Measurements from ENCODE around the gene C2CD4D. TPM values are rescaled to one million over a fixed set of nuclear protein-coding genes. Genes with fewer than 3 reads are reported as not detected.

Gene C2CD4D
- total and polyA plus RNA-seq, 2 of the 13 experiments (the other 11 are each of a cell fraction or from before 2014, with no cell fraction given), result not detected

GRCh38 chr1:151813271-151813977, 26.2 kb downstream of the C2CD4D start (continued):
- TF ChIP-seq HOMEZ (CRISPR knock-in tag; IDR thresholded peaks at IDR 0.05; ENCODE audit: low read depth) (no peak), CREB3 (CRISPR knock-in tag; IDR thresholded peaks at IDR 0.05) (no peak), HDAC6 (IDR thresholded peaks at IDR 0.05; ENCODE audit: low read depth, low read length) (no peak), TOE1 (CRISPR knock-in tag; IDR thresholded peaks at IDR 0.05) (no peak), GATA4 (IDR thresholded peaks at IDR 0.05; ENCODE audit: borderline replicate concordance, low read depth) (no peak), ZNF460 (CRISPR knock-in tag; IDR thresholded peaks at IDR 0.05; ENCODE audit: borderline replicate concordance) (no peak)

GRCh38 chr1:151811181-151811580, 28.4 kb downstream of the C2CD4D start:
- H3K36me3 ChIP-seq (replicated peaks in 1 of 2; ENCODE audit: control insufficient read depth in 1 of 2, insufficient read depth in 2 of 2, low read length in 2 of 2), result no peaks in the 10 kb centered on the region
- no peak for TF ChIP-seq HMGXB3 (CRISPR knock-in tag; IDR thresholded peaks at IDR 0.05; ENCODE audit: borderline replicate concordance)
- no peak for TF ChIP-seq ONECUT2 (CRISPR knock-in tag; IDR thresholded peaks at IDR 0.05)
- no peak for TF ChIP-seq TBL1XR1 (IDR thresholded peaks at IDR 0.05; ENCODE audit: borderline replicate concordance, low read length, partially characterized antibody)
- TF ChIP-seq NFRKB (IDR thresholded peaks at IDR 0.05), result no peak
- no peak for TF ChIP-seq ZNF839 (CRISPR knock-in tag; IDR thresholded peaks at IDR 0.05; ENCODE audit: borderline replicate concordance)
- no peak for TF ChIP-seq U2AF2 (IDR thresholded peaks at IDR 0.05; ENCODE audit: low read depth, low read length)
- no peak for TF ChIP-seq ZNF569 (CRISPR knock-in tag; IDR thresholded peaks at IDR 0.05; ENCODE audit: borderline replicate concordance)
- TF ChIP-seq FOXK2 (IDR thresholded peaks at IDR 0.05), result no peak
- no peak for TF ChIP-seq ZNF296 (CRISPR knock-in tag; conservative IDR thresholded peaks at IDR 0.05)
- no peak for TF ChIP-seq ZNF879 (CRISPR knock-in tag; IDR thresholded peaks at IDR 0.05)

More at GRCh38 chr1:151811181-151811580, 28.4 kb downstream of the C2CD4D start:
- no peaks in the 10 kb centered on the region for H4K20me1 ChIP-seq (ENCODE audit: insufficient read depth, low read length)
- H3K79me2 ChIP-seq (ENCODE audit: insufficient read depth, low read length), result no peaks in the 10 kb centered on the region
- no peak overlapping the region for H3K27ac ChIP-seq (ENCODE audit: extremely low read length, insufficient read depth, low read length)
- H2AFZ ChIP-seq (ENCODE audit: low read length), result no peak overlapping the region
- H3K4me3 ChIP-seq (replicated peaks in 1 of 3; ENCODE audit: insufficient read depth in 1 of 3, low read depth in 2 of 3, low read length in 3 of 3), result no peak overlapping the region
- H3K9me3 ChIP-seq (ENCODE audit: low read length), result no peaks in the 10 kb centered on the region
- no peak for FAIRE-seq
- ChIA-PET CTCF (ENCODE audit: low intra/inter-chr PET ratio, low total read pairs) (no interaction called here), POLR2A (interaction anchor here (1.5 kb wide), 1 partner anchor 48 kb away, joined by 5 read pairs; the partner anchor contains the start of gene MRPL9)
- 94% methylated on average over 9 of the region's 9 CpGs for WGBS (ENCODE audit: low lambda C conversion rate)
- BruUV-seq (replicated peaks), result no TSS peak
- no peak for ATAC-seq
- no peaks in the 10 kb centered on the region for H3K27me3 ChIP-seq (ENCODE audit: control insufficient read depth in 1 of 2, insufficient read depth in 2 of 2, low read length in 2 of 2)
- H3K4me1 ChIP-seq (ENCODE audit: insufficient read depth, low read length), result peaks cover 11% of the 10 kb centered on the region; the same call in 1 of the 2 replicates
- intact Hi-C loops (cut with micrococcal nuclease; ENCODE audit: unreplicated experiment), result no loop called here
- no peak for DNase-seq (ENCODE audit: low spot score)
- in situ Hi-C loops (cut with HindIII; ENCODE audit: extremely low pct_ligation_motif_present, low pct_unique_long_range_greater_than_20kb), result no loop called here
- no peak overlapping the region for H3K4me2 ChIP-seq (ENCODE audit: low read depth, low read length)
- no peak overlapping the region for H3K9ac ChIP-seq (ENCODE audit: insufficient read depth, low read depth, low read length)

All from HepG2 (cell line).